Measurements from ENCODE around the gene CD209.

The CD209 gene

DNA sequence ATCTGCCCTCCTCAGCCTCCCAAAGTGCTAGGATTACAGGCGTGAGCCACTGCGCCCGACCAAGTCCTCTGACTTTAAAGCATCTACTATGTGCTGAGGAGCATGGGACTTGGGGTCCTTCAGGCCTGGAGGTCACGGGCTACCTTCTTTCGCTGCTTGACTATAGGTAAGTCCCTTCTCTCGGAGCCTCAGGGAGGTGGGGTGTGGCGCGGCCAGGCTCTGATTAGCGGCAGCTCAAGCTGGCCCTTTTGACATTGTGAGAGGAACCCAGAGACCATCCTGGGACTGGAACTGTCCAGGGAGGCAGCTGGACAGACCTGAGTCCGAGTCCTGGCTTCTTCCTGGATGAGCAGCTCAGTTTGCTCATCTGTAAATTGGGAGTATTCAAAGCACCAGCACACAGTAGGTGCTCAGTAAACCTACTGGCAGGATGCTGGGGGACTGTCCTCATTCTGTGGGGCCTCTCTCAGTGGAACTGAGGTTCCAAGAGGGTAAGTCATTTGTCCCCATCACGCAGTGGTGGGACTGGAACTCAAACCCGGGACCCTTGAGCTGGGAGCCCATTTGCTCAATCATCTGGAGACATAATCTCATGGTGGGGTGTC lies 46.2 kb downstream of the CD209 start:
- no peak overlapping the region for H3K4me3 ChIP-seq (ENCODE audit: low read depth in 1 of 2, low read length in 2 of 2)
- H3K4me1 ChIP-seq (ENCODE audit: control insufficient read depth in 1 of 2, insufficient read depth in 2 of 2, low read length in 2 of 2): peaks cover 0 to 4% of the 10 kb centered on the region in 2 donors
- peaks cover 4 to 7% of the 10 kb centered on the region in 2 donors for H3K27me3 ChIP-seq (ENCODE audit: control insufficient read depth in 1 of 2, insufficient read depth in 2 of 2, low read length in 2 of 2)
- no peak overlapping the region for H3K9ac ChIP-seq (ENCODE audit: low read depth in 1 of 2, low read length in 2 of 2)
- H3K36me3 ChIP-seq (ENCODE audit: control insufficient read depth in 1 of 2, insufficient read depth in 2 of 2, low read length in 2 of 2): no peaks in the 10 kb centered on the region
- no peaks in the 10 kb centered on the region for H3K9me3 ChIP-seq (ENCODE audit: control insufficient read depth in 1 of 2, low read length in 2 of 2)
- H3K27ac ChIP-seq (ENCODE audit: low read depth, low read length): no peak overlapping the region

DNA sequence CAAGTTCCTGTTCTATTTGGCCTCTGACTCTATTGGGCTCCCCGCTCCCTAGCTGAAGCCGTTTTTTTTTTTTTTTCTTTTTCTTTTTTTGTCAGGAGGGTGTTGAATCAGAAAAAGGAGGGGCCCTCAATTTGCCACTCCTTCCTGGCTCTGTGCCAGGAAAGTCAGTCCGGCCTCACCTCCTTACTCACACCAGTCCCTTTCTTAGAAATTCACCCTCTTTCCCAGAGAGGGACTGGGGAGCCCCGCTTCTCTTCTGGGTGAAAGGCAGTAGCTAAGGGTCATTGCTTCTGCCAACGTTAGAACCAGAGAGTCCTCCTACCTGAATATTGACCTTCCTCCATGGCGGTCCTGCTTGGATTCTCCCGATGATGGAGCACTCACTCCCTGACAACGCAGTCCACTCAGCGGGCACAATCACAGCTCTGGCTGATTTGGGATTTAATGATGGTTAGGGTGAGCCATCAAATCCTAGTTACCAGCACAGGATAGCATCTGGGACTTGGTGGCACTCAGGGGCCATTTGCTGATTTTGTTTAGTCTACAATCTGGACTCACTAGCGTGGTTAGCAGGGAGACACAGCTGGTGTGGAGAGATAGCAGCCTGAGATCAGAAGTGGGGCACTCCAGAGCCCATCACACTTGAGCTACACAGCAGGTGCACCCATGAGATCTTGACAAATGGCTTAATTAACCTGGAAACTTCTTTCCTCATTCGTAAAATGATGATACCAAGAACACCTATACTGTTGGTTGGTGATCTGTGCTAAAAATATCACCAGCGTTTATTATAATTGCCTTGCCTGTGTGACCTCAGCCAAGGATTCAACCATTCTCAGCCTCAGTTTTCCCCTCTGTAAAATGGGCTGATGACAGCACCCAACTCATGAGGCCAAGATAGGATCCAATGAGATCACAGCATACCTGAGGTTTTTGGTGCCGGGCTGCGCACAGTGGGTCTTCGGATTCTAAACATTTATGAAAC lies 47.6 kb downstream of the CD209 start:
- Histone ChIP-seq H3K4me1 (ENCODE audit: control insufficient read depth in 1 of 2, insufficient read depth in 2 of 2, low read length in 2 of 2) (no peaks in the 10 kb centered on the region), H3K36me3 (ENCODE audit: control insufficient read depth in 1 of 2, insufficient read depth in 2 of 2, low read length in 2 of 2) (no peaks in the 10 kb centered on the region)

DNA sequence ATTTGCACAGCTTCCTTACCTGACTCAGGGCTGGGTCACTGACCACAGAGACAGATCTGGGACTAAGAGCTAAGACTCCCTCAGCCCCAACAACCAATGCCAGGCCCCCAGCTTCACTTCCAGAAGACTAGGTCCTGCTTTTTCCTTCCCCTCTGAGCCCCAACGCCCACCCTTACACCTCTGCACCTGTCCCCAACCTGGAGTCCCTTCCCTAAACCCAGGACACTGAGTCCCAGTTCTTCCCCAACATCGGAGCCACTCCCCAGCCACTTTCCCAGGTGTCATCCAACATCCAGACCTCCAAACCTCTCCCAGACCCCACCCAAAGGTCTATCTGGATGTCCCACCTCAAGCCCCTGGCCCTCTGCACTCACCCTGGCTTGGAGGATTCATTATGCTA lies 48.3 kb downstream of the CD209 start:
- no peak overlapping the region for H3K4me3 ChIP-seq (ENCODE audit: low read depth in 1 of 2, low read length in 2 of 2)
- H3K9me3 ChIP-seq (ENCODE audit: control insufficient read depth in 1 of 2, low read length in 2 of 2): no peaks in the 10 kb centered on the region
- no peak overlapping the region for H3K27ac ChIP-seq (ENCODE audit: low read depth, low read length)
- no peaks in the 10 kb centered on the region for H3K4me1 ChIP-seq (ENCODE audit: control insufficient read depth in 1 of 2, insufficient read depth in 2 of 2, low read length in 2 of 2)
- no peak overlapping the region for H3K9ac ChIP-seq (ENCODE audit: low read depth in 1 of 2, low read length in 2 of 2)
- H3K36me3 ChIP-seq (ENCODE audit: control insufficient read depth in 1 of 2, insufficient read depth in 2 of 2, low read length in 2 of 2): no peaks in the 10 kb centered on the region
- peaks cover 4 to 7% of the 10 kb centered on the region in 2 donors for H3K27me3 ChIP-seq (ENCODE audit: control insufficient read depth in 1 of 2, insufficient read depth in 2 of 2, low read length in 2 of 2)

More for the DNA sequence above, 47.6 kb downstream of the CD209 start:
- H3K27ac ChIP-seq (ENCODE audit: low read depth, low read length): no peak overlapping the region
- no peak overlapping the region for H3K9ac ChIP-seq (ENCODE audit: low read depth in 1 of 2, low read length in 2 of 2)
- H3K27me3 ChIP-seq (ENCODE audit: control insufficient read depth in 1 of 2, insufficient read depth in 2 of 2, low read length in 2 of 2): peaks cover 4 to 7% of the 10 kb centered on the region in 2 donors
- H3K9me3 ChIP-seq (ENCODE audit: control insufficient read depth in 1 of 2, low read length in 2 of 2): no peaks in the 10 kb centered on the region
- H3K4me3 ChIP-seq (ENCODE audit: low read depth in 1 of 2, low read length in 2 of 2): no peak overlapping the region

- Histone ChIP-seq H3K4me1 (ENCODE audit: control insufficient read depth in 1 of 2, insufficient read depth in 2 of 2, low read length in 2 of 2) (no peaks in the 10 kb centered on the region), H3K27me3 (ENCODE audit: control insufficient read depth in 1 of 2, insufficient read depth in 2 of 2, low read length in 2 of 2) (peaks cover 4 to 7% of the 10 kb centered on the region in 2 donors), H3K36me3 (ENCODE audit: control insufficient read depth in 1 of 2, insufficient read depth in 2 of 2, low read length in 2 of 2) (no peaks in the 10 kb centered on the region), H3K4me3 (ENCODE audit: low read depth in 1 of 2, low read length in 2 of 2) (no peak overlapping the region), H3K9me3 (ENCODE audit: control insufficient read depth in 1 of 2, low read length in 2 of 2) (no peaks in the 10 kb centered on the region), H3K27ac (ENCODE audit: low read depth, low read length) (no peak overlapping the region), H3K9ac (ENCODE audit: low read depth in 1 of 2, low read length in 2 of 2) (no peak overlapping the region)
Observed at GRCh38 chr19:7698583-7698982, 48.8 kb downstream of the CD209 start.

- no peak overlapping the region for H3K27ac ChIP-seq (ENCODE audit: low read depth, low read length)
- no peaks in the 10 kb centered on the region for H3K36me3 ChIP-seq (ENCODE audit: control insufficient read depth in 1 of 2, insufficient read depth in 2 of 2, low read length in 2 of 2)
- H3K27me3 ChIP-seq (ENCODE audit: control insufficient read depth in 1 of 2, insufficient read depth in 2 of 2, low read length in 2 of 2): peaks cover 4 to 7% of the 10 kb centered on the region in 2 donors
- no peaks in the 10 kb centered on the region for H3K9me3 ChIP-seq (ENCODE audit: control insufficient read depth in 1 of 2, low read length in 2 of 2)
- no peak overlapping the region for H3K9ac ChIP-seq (ENCODE audit: low read depth in 1 of 2, low read length in 2 of 2)
- no peak overlapping the region for H3K4me3 ChIP-seq (ENCODE audit: low read depth in 1 of 2, low read length in 2 of 2)
- no peaks in the 10 kb centered on the region for H3K4me1 ChIP-seq (ENCODE audit: control insufficient read depth in 1 of 2, insufficient read depth in 2 of 2, low read length in 2 of 2)
Observed at GRCh38 chr19:7697721-7698287, 49.5 kb downstream of the CD209 start.

- Histone ChIP-seq H3K27me3 (ENCODE audit: control insufficient read depth in 1 of 2, insufficient read depth in 2 of 2, low read length in 2 of 2) (peaks cover 3 to 4% of the 10 kb centered on the region in 2 donors), H3K9me3 (ENCODE audit: control insufficient read depth in 1 of 2, low read length in 2 of 2) (no peaks in the 10 kb centered on the region), H3K27ac (ENCODE audit: low read depth, low read length) (no peak overlapping the region), H3K4me1 (ENCODE audit: control insufficient read depth in 1 of 2, insufficient read depth in 2 of 2, low read length in 2 of 2) (no peaks in the 10 kb centered on the region), H3K9ac (ENCODE audit: low read depth in 1 of 2, low read length in 2 of 2) (no peak overlapping the region), H3K4me3 (ENCODE audit: low read depth in 1 of 2, low read length in 2 of 2) (no peak overlapping the region), H3K36me3 (ENCODE audit: control insufficient read depth in 1 of 2, insufficient read depth in 2 of 2, low read length in 2 of 2) (no peaks in the 10 kb centered on the region)
Observed at GRCh38 chr19:7694499-7694898, 52.8 kb downstream of the CD209 start.

- Histone ChIP-seq H3K27me3 (ENCODE audit: control insufficient read depth in 1 of 2, insufficient read depth in 2 of 2, low read length in 2 of 2) (no peaks in the 10 kb centered on the region), H3K27ac (ENCODE audit: low read depth, low read length) (no peak overlapping the region), H3K9ac (ENCODE audit: low read depth in 1 of 2, low read length in 2 of 2) (no peak overlapping the region), H3K36me3 (ENCODE audit: control insufficient read depth in 1 of 2, insufficient read depth in 2 of 2, low read length in 2 of 2) (no peaks in the 10 kb centered on the region), H3K4me3 (ENCODE audit: low read depth in 1 of 2, low read length in 2 of 2) (no peak overlapping the region), H3K4me1 (ENCODE audit: control insufficient read depth in 1 of 2, insufficient read depth in 2 of 2, low read length in 2 of 2) (no peaks in the 10 kb centered on the region), H3K9me3 (ENCODE audit: control insufficient read depth in 1 of 2, low read length in 2 of 2) (no peaks in the 10 kb centered on the region)
Observed at GRCh38 chr19:7692417-7693088, 54.8 kb downstream of the CD209 start.

DNA sequence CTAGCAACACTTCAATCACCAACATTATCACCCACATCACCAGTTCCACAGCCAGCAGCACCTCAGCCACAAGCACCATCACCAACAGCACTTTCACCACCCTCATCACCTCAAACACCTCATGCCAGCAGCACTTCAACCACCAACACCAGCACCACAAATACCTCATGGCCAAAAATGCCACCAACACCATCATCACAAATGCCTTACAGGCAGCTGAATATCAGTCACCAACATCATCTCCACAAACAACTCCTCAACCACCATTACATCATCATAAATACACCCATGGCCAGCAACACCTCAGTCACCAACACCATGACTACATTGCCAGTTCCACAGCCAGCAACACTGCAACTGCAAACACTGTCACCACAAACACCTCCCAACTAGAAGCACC lies 55.8 kb downstream of the CD209 start:
- H3K4me3 ChIP-seq (ENCODE audit: low read depth in 1 of 2, low read length in 2 of 2): no peak overlapping the region
- H3K27me3 ChIP-seq (ENCODE audit: control insufficient read depth in 1 of 2, insufficient read depth in 2 of 2, low read length in 2 of 2): no peaks in the 10 kb centered on the region
- H3K9me3 ChIP-seq (ENCODE audit: control insufficient read depth in 1 of 2, low read length in 2 of 2): no peaks in the 10 kb centered on the region
- no peak overlapping the region for H3K9ac ChIP-seq (ENCODE audit: low read depth in 1 of 2, low read length in 2 of 2)
- H3K4me1 ChIP-seq (ENCODE audit: control insufficient read depth in 1 of 2, insufficient read depth in 2 of 2, low read length in 2 of 2): no peaks in the 10 kb centered on the region
- no peaks in the 10 kb centered on the region for H3K36me3 ChIP-seq (ENCODE audit: control insufficient read depth in 1 of 2, insufficient read depth in 2 of 2, low read length in 2 of 2)
- no peak overlapping the region for H3K27ac ChIP-seq (ENCODE audit: low read depth, low read length)

DNA sequence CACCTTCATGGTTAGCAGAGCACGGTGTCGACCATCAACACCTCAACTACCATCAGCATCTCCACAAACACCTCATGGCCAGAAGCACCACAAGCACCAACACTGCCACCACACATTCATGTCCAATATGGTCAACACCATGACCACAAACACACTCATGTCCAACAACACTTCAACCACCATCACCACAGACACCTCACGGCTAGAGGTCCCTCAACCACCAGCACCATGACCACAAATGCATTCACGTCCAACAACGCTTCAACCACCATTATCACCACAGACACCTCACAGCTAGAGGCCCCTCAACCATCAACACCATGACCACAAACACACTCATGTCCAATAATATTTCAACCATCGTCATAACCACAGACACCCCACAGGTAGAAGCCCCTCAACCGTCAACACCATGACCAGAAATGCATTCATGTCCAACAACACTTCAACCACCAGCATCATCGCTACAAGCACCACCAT lies 56.5 kb downstream of the CD209 start:
- Histone ChIP-seq H3K36me3 (ENCODE audit: control insufficient read depth in 1 of 2, insufficient read depth in 2 of 2, low read length in 2 of 2) (no peaks in the 10 kb centered on the region), H3K27ac (ENCODE audit: low read depth, low read length) (no peak overlapping the region), H3K9me3 (ENCODE audit: control insufficient read depth in 1 of 2, low read length in 2 of 2) (no peaks in the 10 kb centered on the region), H3K4me3 (ENCODE audit: low read depth in 1 of 2, low read length in 2 of 2) (no peak overlapping the region), H3K9ac (ENCODE audit: low read depth in 1 of 2, low read length in 2 of 2) (no peak overlapping the region), H3K27me3 (ENCODE audit: control insufficient read depth in 1 of 2, insufficient read depth in 2 of 2, low read length in 2 of 2) (no peaks in the 10 kb centered on the region), H3K4me1 (ENCODE audit: control insufficient read depth in 1 of 2, insufficient read depth in 2 of 2, low read length in 2 of 2) (no peaks in the 10 kb centered on the region)

Data from duodenal mucosa (tissue), 2 donors.